GM10266 (cell line): Measurements from ENCODE around the gene PCDHA6.
"Not testable (repeated sequence)": the region's sequence is repeated elsewhere in the genome, so short reads cannot be mapped to it uniquely, and the experiment has no call there.

Experiments used
- DNase-seq: peaks from one replicate; pipeline ENCODE4 v3.0.0; 2012; ENCODE audit errors: extremely low spot score
- CTCF ChIP-seq: IDR thresholded peaks from 2 replicates; pipeline ENCODE4 v1.5.1; 2012; ENCODE audit warnings: mild to moderate bottlenecking, low read depth; ENCODE audit not compliant: control insufficient read depth, insufficient read depth; ENCODE audit errors: missing control alignments

Gene PCDHA6

GRCh38 chr5:140875085-140876065, 47.6 kb downstream of the PCDHA6 start, which contains the start of gene PCDHA12:
PCDHA12 (plus strand) TSS chr5:140875308; CDS start chr5:140875473, 165 bp downstream.
- TF ChIP-seq CTCF = no peak
- no peak for DNase-seq

- not testable (repeated sequence) for DNase-seq
Measured at GRCh38 chr5:140876541-140877261, 48.9 kb downstream of the PCDHA6 start.

GRCh38 chr5:140877262-140877581, 49.5 kb downstream of the PCDHA6 start:
- no peak for DNase-seq
- no peak for TF ChIP-seq CTCF
